K562 (cell line): Measurements from ENCODE around the gene ATG10. TPM values are rescaled to one million over a fixed set of nuclear protein-coding genes. Genes with fewer than 3 reads are reported as not detected.

Experiments
- ATAC-seq: fragments of 200-7000 bp; cut with Tn5 transposase; 3 replicates; pipeline ENCODE4 v1.9.1; 2020; ENCODE audit warnings: moderate library complexity
- BruUV-seq: library from RNA; stranded (reverse); fragments of 400-500 nt; replicated peaks from 2 replicates; lab custom pipeline; 2021; lab: Mats Ljungman, UMichigan
- CTCF ChIA-PET: fragments of 300-600 bp; formaldehyde crosslinking; extraction: SDS; loops from one replicate; lab custom pipeline; 2021; ENCODE audit warnings: low intra/inter-chr PET ratio; lab: Yijun Ruan, JAX
- POLR2A ChIA-PET: fragments of 300-600, 350-650 bp; sonication (Branson Sonifier 250); formaldehyde crosslinking; extraction: SDS; loops from one replicate; lab custom pipeline; 2021; ENCODE audit warnings: antibody characterized with exemption, inconsistent platforms; lab: Yijun Ruan, JAX
- DNase-seq, 4 experiments: peaks; one replicate each; pipeline versions ENCODE4 v3.0.0 to v3.0.0-alpha.2; 2011 to 2018; ENCODE audit warnings: low spot score in 3 of 4, mixed read lengths in 3 of 4; ENCODE audit errors: extremely low read depth in 1 of 4
- FAIRE-seq: peaks from 2 replicates; lab custom pipeline; 2011; peaks lifted over from hg19 to GRCh38; lab: Jason Lieb, UNC
- H2AFZ ChIP-seq: 2 replicates; pipeline ENCODE4 v1.6.0; 2011; ENCODE audit warnings: low read depth, low read length, control low read depth, inconsistent platforms
- H3K27ac ChIP-seq: fragments of 200-600 bp; 3 replicates; pipeline ENCODE4 v1.8.0; 2011; ENCODE audit warnings: low read depth, mild to moderate bottlenecking, control low read depth, inconsistent platforms, low read length, moderate library complexity, mixed read lengths; ENCODE audit errors: extremely low read depth
- H3K27me3 ChIP-seq, 2 experiments: fragments of 300-600 bp in 1 of 2; 2 replicates in 1 of 2; 3 replicates in 1 of 2; pipeline versions ENCODE4 v1.6.0 to v1.8.0; 2011; ENCODE audit warnings: inconsistent platforms in 2 of 2, low read length in 2 of 2, mild to moderate bottlenecking in 1 of 2, mixed read lengths in 1 of 2, moderate library complexity in 1 of 2; ENCODE audit not compliant: control insufficient read depth in 2 of 2, insufficient read depth in 2 of 2
- H3K36me3 ChIP-seq: fragments of 300-600 bp; 3 replicates; pipeline ENCODE4 v1.8.0; 2011; ENCODE audit warnings: mild to moderate bottlenecking, low read length, inconsistent platforms; ENCODE audit not compliant: control insufficient read depth, insufficient read depth
- H3K4me1 ChIP-seq, 2 experiments: fragments of 200-600 bp in 1 of 2; replicated peaks in 1 of 2; 2 replicates in 1 of 2; 3 replicates in 1 of 2; pipeline versions ENCODE4 v1.5.1 to v1.8.0; 2011; ENCODE audit warnings: inconsistent platforms in 2 of 2, low read length in 2 of 2, mild to moderate bottlenecking in 1 of 2, mixed read lengths in 1 of 2, moderate library complexity in 1 of 2; ENCODE audit not compliant: control insufficient read depth in 2 of 2, insufficient read depth in 2 of 2
- H3K4me2 ChIP-seq: 2 replicates; pipeline ENCODE4 v1.6.1; 2011; ENCODE audit warnings: low read length, control low read depth, inconsistent platforms, mixed read lengths; ENCODE audit not compliant: insufficient read depth
- H3K4me3 ChIP-seq: fragments of 200-600 bp; sonication (generic), shearing (Covaris generic); 2 replicates; pipeline ENCODE4 v1.5.1; 2016; ENCODE audit warnings: control low read depth, inconsistent platforms
- H3K79me2 ChIP-seq: fragments of 200-600 bp; 3 replicates; pipeline ENCODE4 v1.8.0; 2011; ENCODE audit warnings: low read length, inconsistent platforms; ENCODE audit not compliant: control insufficient read depth, insufficient read depth
- H3K9ac ChIP-seq, 2 experiments: 2 replicates each; pipeline versions ENCODE4 v1.6.0 to v1.6.1; 2011; ENCODE audit warnings: low read depth in 2 of 2, low read length in 2 of 2, control low read depth in 1 of 2, inconsistent platforms in 1 of 2, mild to moderate bottlenecking in 1 of 2, mixed read lengths in 1 of 2; ENCODE audit not compliant: insufficient read depth in 1 of 2
- H3K9me1 ChIP-seq: one replicate; pipeline ENCODE4 v1.6.0; 2011; ENCODE audit warnings: inconsistent platforms, mild to moderate bottlenecking, low read length, moderate library complexity; ENCODE audit not compliant: control insufficient read depth, insufficient read depth
- H3K9me3 ChIP-seq: replicated peaks from 2 replicates; pipeline ENCODE4 v1.5.1; 2011; ENCODE audit warnings: low read depth, low read length, inconsistent platforms; ENCODE audit not compliant: control insufficient read depth, insufficient read depth
- H4K20me1 ChIP-seq: replicated peaks from 2 replicates; pipeline ENCODE4 v1.6.1; 2011; ENCODE audit warnings: low read length, inconsistent platforms, mixed read lengths; ENCODE audit not compliant: control insufficient read depth, insufficient read depth
- CEBPG ChIP-seq, 3 experiments: fragments of 200-800 bp in 1 of 3; sonication (Bioruptor generic) in 1 of 3; sonication (generic) in 1 of 3; formaldehyde crosslinking in 1 of 3; IDR thresholded peaks in 2 of 3; conservative IDR thresholded peaks in 1 of 3; 2 replicates each; pipeline versions ENCODE4 v1.6.1 to v1.8.0; 2016 to 2022; ENCODE audit warnings: missing compliant biosample characterization in 2 of 3, missing genetic modification characterization in 2 of 3, mild to moderate bottlenecking in 1 of 3, missing genetic modification reagents in 1 of 3
- GATA2 ChIP-seq: sonication (generic); formaldehyde crosslinking; IDR thresholded peaks from 2 replicates; pipeline ENCODE4 v1.4.0; 2020; ENCODE audit warnings: mild to moderate bottlenecking, missing genetic modification reagents
- NR2C2 ChIP-seq, 2 experiments: fragments of 200-800 bp in 1 of 2; sonication (Bioruptor generic) in 1 of 2; sonication (generic) in 1 of 2; formaldehyde crosslinking in 1 of 2; IDR thresholded peaks; 2 replicates each; pipeline versions ENCODE4 v1.6.1 to v1.8.0; 2016 to 2022; ENCODE audit warnings: mild to moderate bottlenecking in 1 of 2, missing compliant biosample characterization in 1 of 2, missing genetic modification characterization in 1 of 2, missing genetic modification reagents in 1 of 2
- SRSF7 ChIP-seq: fragments of 200-400 bp; formaldehyde crosslinking; optimal IDR thresholded peaks from 2 replicates; pipeline ENCODE3; 2017; ENCODE audit warnings: mild to moderate bottlenecking, low read depth, low read length
- SUPT5H ChIP-seq: fragments of 450-650 bp; IDR thresholded peaks from 2 replicates; pipeline ENCODE4 v1.6.1; 2016
- XRCC5 ChIP-seq: fragments of 200-400 bp; formaldehyde crosslinking; IDR thresholded peaks from 2 replicates; pipeline ENCODE4 v1.6.1; 2017; ENCODE audit warnings: low read depth, mild to moderate bottlenecking, low read length
- WGBS: fragments of 100-300 bp; shearing (Covaris generic); methylation state at CpG from one replicate; pipeline ENCODE4 v1.1.6; 2016; ENCODE audit warnings: low coverage, mixed read lengths; ENCODE audit not compliant: insufficient coverage; ENCODE audit errors: missing lambda C conversion rate; 5-methylcytosine and 5-hydroxymethylcytosine counted together
- in situ Hi-C: fragments of 300-500 bp; cut with MboI; formaldehyde crosslinking; loops from 4 replicates; pipeline ENCODE4 v1.15.0; 2018; ENCODE audit warnings: inconsistent platforms, mixed read lengths
- intact Hi-C: fragments of 100-400 bp; cut with micrococcal nuclease; formaldehyde crosslinking; loops from 2 replicates; pipeline ENCODE4 v1.14.2; 2022
- polyA plus RNA-seq, 8 experiments: library from polyadenylated mRNA; depleted of rRNA in 4 of 8; stranded (reverse) in 5 of 8; unstranded in 3 of 8; fragments of >200 nt; fragmentation: Nextera tagmentation in 2 of 8; fragmentation: Illumina TruSeq in 1 of 8; extraction: Ambion mirVana in 2 of 8; extraction: Trizol in 1 of 8; gene quantifications; 2 replicates each; pipeline versions ENCODE4 v1.2.1 to v1.2.3, GENCODE V29; 2011 to 2014; ENCODE audit warnings: inconsistent platforms in 1 of 8, missing spikeins in 1 of 8
- total RNA-seq, 7 experiments: library from RNA; depleted of rRNA in 6 of 7; stranded (reverse); fragments of >200 nt in 6 of 7; fragmentation: Illumina TruSeq in 2 of 7; extraction: Trizol in 2 of 7; gene quantifications; 2 replicates each; pipeline versions ENCODE4 v1.2.1 to v1.2.3, GENCODE V29; 2011 to 2021; ENCODE audit warnings: low replicate concordance in 1 of 7
- TF ChIP-seq, protein P1 (sequence below), 3 experiments: IDR thresholded peaks in 2 of 3; conservative IDR thresholded peaks in 1 of 3; 2 replicates each; pipeline ENCODE4 v1.5.1; 2011 to 2012; ENCODE audit warnings: low read length in 3 of 3, mild to moderate bottlenecking in 3 of 3, control low read depth in 2 of 3, improper control_type of control experiment in 1 of 3, inconsistent platforms in 1 of 3, low read depth in 1 of 3, mixed read lengths in 1 of 3, moderate library complexity in 1 of 3; ENCODE audit not compliant: insufficient read depth in 2 of 3
- TF ChIP-seq, protein P2 (sequence below): sonication (generic); formaldehyde crosslinking; IDR thresholded peaks from 2 replicates; pipeline ENCODE4 v1.8.0; 2022; ENCODE audit warnings: mild to moderate bottlenecking, missing genetic modification reagents, borderline replicate concordance
- TF ChIP-seq, protein P3 (sequence below): sonication (generic); formaldehyde crosslinking; IDR thresholded peaks from 2 replicates; pipeline ENCODE4 v1.8.1; 2023; ENCODE audit warnings: mild to moderate bottlenecking, missing genetic modification reagents
- TF ChIP-seq, protein P4 (sequence below): IDR thresholded peaks from 2 replicates; pipeline ENCODE4 v1.6.1; 2016; ENCODE audit warnings: missing genetic modification characterization, missing compliant biosample characterization

Gene ATG10
- total and polyA plus RNA-seq, 9 of the 15 experiments (the other 6 are each of a cell fraction or from before 2014, with no cell fraction given), result 7.0 to 18.8 (median 14.6) TPM

DNA sequence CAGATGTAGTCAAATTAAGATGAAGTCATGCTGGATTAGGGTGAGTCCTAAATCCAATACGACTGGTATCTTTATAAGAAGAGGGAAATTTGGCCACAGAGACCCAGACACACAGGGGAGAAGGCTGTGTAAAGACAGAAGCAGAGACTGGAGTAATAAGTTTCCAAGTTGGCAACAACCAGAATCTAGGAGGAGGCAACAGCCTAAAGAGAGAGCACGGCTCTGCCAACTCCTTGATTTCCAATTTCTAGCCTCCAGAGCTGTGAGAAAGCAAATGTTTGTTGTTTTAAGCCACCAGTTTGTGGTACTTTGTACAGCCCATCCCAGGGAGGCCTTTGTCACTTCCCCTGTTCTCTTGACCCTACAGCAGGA is 74.4 kb downstream of the ATG10 start:
- Histone ChIP-seq H3K9me3 (0 out of 2 replicates have a peak, but pooled peaks cover 2% of the 10 kb centered on the region), H4K20me1 (no peaks in the 10 kb centered on the region), H3K79me2 (no peaks in the 10 kb centered on the region), H3K9me1 (no peaks in the 10 kb centered on the region), H3K27ac (no peak overlapping the region), H3K4me3 (no peak overlapping the region), H3K4me2 (no peak overlapping the region), H3K4me1 (no peaks in the 10 kb centered on the region), H3K9ac (no peak overlapping the region), H3K36me3 (no peaks in the 10 kb centered on the region), H2AFZ (no peak overlapping the region), H3K27me3 (no peaks in the 10 kb centered on the region)
- POLR2A ChIA-PET, result no interaction called here
- CTCF ChIA-PET, result no interaction called here
- in situ Hi-C loops (no loop called here), intact Hi-C loops (no loop called here)
- DNase-seq, result no peak
- TF ChIP-seq, protein P1, sequence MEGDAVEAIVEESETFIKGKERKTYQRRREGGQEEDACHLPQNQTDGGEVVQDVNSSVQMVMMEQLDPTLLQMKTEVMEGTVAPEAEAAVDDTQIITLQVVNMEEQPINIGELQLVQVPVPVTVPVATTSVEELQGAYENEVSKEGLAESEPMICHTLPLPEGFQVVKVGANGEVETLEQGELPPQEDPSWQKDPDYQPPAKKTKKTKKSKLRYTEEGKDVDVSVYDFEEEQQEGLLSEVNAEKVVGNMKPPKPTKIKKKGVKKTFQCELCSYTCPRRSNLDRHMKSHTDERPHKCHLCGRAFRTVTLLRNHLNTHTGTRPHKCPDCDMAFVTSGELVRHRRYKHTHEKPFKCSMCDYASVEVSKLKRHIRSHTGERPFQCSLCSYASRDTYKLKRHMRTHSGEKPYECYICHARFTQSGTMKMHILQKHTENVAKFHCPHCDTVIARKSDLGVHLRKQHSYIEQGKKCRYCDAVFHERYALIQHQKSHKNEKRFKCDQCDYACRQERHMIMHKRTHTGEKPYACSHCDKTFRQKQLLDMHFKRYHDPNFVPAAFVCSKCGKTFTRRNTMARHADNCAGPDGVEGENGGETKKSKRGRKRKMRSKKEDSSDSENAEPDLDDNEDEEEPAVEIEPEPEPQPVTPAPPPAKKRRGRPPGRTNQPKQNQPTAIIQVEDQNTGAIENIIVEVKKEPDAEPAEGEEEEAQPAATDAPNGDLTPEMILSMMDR (IDR thresholded peaks at IDR 0.05 in 2 of 3, conservative IDR thresholded peaks at IDR 0.05 in 1 of 3; ENCODE audit: insufficient read depth in 2 of 3, low read depth in 1 of 3, low read length in 3 of 3), result no peak
- TF ChIP-seq, protein P2, sequence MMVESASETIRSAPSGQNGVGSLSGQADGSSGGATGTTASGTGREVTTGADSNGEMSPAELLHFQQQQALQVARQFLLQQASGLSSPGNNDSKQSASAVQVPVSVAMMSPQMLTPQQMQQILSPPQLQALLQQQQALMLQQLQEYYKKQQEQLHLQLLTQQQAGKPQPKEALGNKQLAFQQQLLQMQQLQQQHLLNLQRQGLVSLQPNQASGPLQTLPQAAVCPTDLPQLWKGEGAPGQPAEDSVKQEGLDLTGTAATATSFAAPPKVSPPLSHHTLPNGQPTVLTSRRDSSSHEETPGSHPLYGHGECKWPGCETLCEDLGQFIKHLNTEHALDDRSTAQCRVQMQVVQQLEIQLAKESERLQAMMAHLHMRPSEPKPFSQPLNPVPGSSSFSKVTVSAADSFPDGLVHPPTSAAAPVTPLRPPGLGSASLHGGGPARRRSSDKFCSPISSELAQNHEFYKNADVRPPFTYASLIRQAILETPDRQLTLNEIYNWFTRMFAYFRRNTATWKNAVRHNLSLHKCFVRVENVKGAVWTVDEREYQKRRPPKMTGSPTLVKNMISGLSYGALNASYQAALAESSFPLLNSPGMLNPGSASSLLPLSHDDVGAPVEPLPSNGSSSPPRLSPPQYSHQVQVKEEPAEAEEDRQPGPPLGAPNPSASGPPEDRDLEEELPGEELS (CRISPR knock-in tag), result no peak
- no peak for TF ChIP-seq CEBPG (CRISPR knock-in tag; IDR thresholded peaks at IDR 0.05)
- no peak for TF ChIP-seq CEBPG (tag; conservative IDR thresholded peaks at IDR 0.05 in 1 of 2, IDR thresholded peaks at IDR 0.05 in 1 of 2)
- TF ChIP-seq, protein P3, sequence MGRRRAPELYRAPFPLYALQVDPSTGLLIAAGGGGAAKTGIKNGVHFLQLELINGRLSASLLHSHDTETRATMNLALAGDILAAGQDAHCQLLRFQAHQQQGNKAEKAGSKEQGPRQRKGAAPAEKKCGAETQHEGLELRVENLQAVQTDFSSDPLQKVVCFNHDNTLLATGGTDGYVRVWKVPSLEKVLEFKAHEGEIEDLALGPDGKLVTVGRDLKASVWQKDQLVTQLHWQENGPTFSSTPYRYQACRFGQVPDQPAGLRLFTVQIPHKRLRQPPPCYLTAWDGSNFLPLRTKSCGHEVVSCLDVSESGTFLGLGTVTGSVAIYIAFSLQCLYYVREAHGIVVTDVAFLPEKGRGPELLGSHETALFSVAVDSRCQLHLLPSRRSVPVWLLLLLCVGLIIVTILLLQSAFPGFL (CRISPR knock-in tag), result no peak
- no peak for TF ChIP-seq SUPT5H
- TF ChIP-seq XRCC5, result no peak
- TF ChIP-seq NR2C2 (CRISPR knock-in tag; IDR thresholded peaks at IDR 0.05), result no peak
- no peak for TF ChIP-seq NR2C2 (tag; IDR thresholded peaks at IDR 0.05)
- no peak for TF ChIP-seq GATA2
- TF ChIP-seq, protein P4, sequence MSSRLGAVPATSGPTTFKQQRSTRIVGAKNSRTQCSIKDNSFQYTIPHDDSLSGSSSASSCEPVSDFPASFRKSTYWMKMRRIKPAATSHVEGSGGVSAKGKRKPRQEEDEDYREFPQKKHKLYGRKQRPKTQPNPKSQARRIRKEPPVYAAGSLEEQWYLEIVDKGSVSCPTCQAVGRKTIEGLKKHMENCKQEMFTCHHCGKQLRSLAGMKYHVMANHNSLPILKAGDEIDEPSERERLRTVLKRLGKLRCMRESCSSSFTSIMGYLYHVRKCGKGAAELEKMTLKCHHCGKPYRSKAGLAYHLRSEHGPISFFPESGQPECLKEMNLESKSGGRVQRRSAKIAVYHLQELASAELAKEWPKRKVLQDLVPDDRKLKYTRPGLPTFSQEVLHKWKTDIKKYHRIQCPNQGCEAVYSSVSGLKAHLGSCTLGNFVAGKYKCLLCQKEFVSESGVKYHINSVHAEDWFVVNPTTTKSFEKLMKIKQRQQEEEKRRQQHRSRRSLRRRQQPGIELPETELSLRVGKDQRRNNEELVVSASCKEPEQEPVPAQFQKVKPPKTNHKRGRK (tag), result no peak
- TF ChIP-seq SRSF7, result no peak
- 66% methylated on average over 2 of the region's 2 CpGs for WGBS
- no peak for ATAC-seq
- no peak for FAIRE-seq
- BruUV-seq, result no TSS peak
